IPS-18a (cell line): ENCODE data around the gene UNC50.

Experiments
- H3K27ac ChIP-seq: one replicate; pipeline ENCODE4 v1.5.1; 2013; ENCODE audit warnings: low read length
- H3K27me3 ChIP-seq: one replicate; pipeline ENCODE4 v1.6.1; 2013; ENCODE audit warnings: mild to moderate bottlenecking, low read length; ENCODE audit not compliant: control insufficient read depth, insufficient read depth
- H3K36me3 ChIP-seq: one replicate; pipeline ENCODE4 v1.6.1; 2013; ENCODE audit warnings: low read depth, low read length; ENCODE audit not compliant: control insufficient read depth
- H3K4me1 ChIP-seq: one replicate; pipeline ENCODE4 v1.6.1; 2013; ENCODE audit warnings: low read depth, low read length; ENCODE audit not compliant: control insufficient read depth
- H3K4me3 ChIP-seq: one replicate; pipeline ENCODE4 v1.5.1; 2013; ENCODE audit warnings: low read length
- H3K9ac ChIP-seq: one replicate; pipeline ENCODE4 v1.6.1; 2013; ENCODE audit warnings: mild to moderate bottlenecking, low read length, moderate library complexity
- H3K9me3 ChIP-seq: one replicate; pipeline ENCODE4 v1.6.1; 2013; ENCODE audit warnings: low read depth, low read length; ENCODE audit not compliant: control insufficient read depth

UNC50 gene

GRCh38 chr2:98617149-98617548 is 8.8 kb downstream of the UNC50 start:
- Histone ChIP-seq H3K27ac (no peak overlapping the region), H3K27me3 (no peaks in the 10 kb centered on the region), H3K9ac (no peak overlapping the region), H3K4me3 (no peak overlapping the region), H3K36me3 (peaks cover 52% of the 10 kb centered on the region), H3K9me3 (no peaks in the 10 kb centered on the region), H3K4me1 (no peaks in the 10 kb centered on the region)

- Histone ChIP-seq H3K36me3 (no peaks in the 10 kb centered on the region), H3K9ac (no peak overlapping the region), H3K4me1 (no peaks in the 10 kb centered on the region), H3K4me3 (no peak overlapping the region), H3K27ac (no peak overlapping the region), H3K27me3 (no peaks in the 10 kb centered on the region), H3K9me3 (no peaks in the 10 kb centered on the region)
Measured at GRCh38 chr2:98623657-98624056, 15.3 kb downstream of the UNC50 start.

GRCh38 chr2:98632351-98632750 is 24.0 kb downstream of the UNC50 start:
- H3K27me3 ChIP-seq = no peaks in the 10 kb centered on the region
- H3K4me3 ChIP-seq = no peak overlapping the region
- no peak overlapping the region for H3K27ac ChIP-seq
- H3K4me1 ChIP-seq = peaks cover 3% of the 10 kb centered on the region
- no peak overlapping the region for H3K9ac ChIP-seq
- no peaks in the 10 kb centered on the region for H3K9me3 ChIP-seq
- H3K36me3 ChIP-seq = no peaks in the 10 kb centered on the region

- Histone ChIP-seq H3K4me1 (peaks cover 3% of the 10 kb centered on the region), H3K27me3 (no peaks in the 10 kb centered on the region), H3K9me3 (no peaks in the 10 kb centered on the region), H3K36me3 (no peaks in the 10 kb centered on the region), H3K4me3 (no peak overlapping the region), H3K27ac (no peak overlapping the region), H3K9ac (no peak overlapping the region)
Measured at GRCh38 chr2:98634406-98635092, 26.2 kb downstream of the UNC50 start.

GRCh38 chr2:98637401-98638147 is 29.2 kb downstream of the UNC50 start:
- Histone ChIP-seq H3K27ac (no peak overlapping the region), H3K36me3 (no peaks in the 10 kb centered on the region), H3K4me3 (no peak overlapping the region), H3K9me3 (no peaks in the 10 kb centered on the region), H3K9ac (no peak overlapping the region), H3K27me3 (no peaks in the 10 kb centered on the region), H3K4me1 (peaks cover 3% of the 10 kb centered on the region)

GRCh38 chr2:98643496-98644100 is 35.2 kb downstream of the UNC50 start:
- no peaks in the 10 kb centered on the region for H3K27me3 ChIP-seq
- no peaks in the 10 kb centered on the region for H3K9me3 ChIP-seq
- no peak overlapping the region for H3K4me3 ChIP-seq
- no peak overlapping the region for H3K9ac ChIP-seq
- H3K27ac ChIP-seq = no peak overlapping the region
- peaks cover 12% of the 10 kb centered on the region for H3K4me1 ChIP-seq
- H3K36me3 ChIP-seq = no peaks in the 10 kb centered on the region

GRCh38 chr2:98647636-98648035 is 39.2 kb downstream of the UNC50 start:
- Histone ChIP-seq H3K9me3 (no peaks in the 10 kb centered on the region), H3K27ac (no peak overlapping the region), H3K36me3 (no peaks in the 10 kb centered on the region), H3K4me1 (peaks cover 12% of the 10 kb centered on the region), H3K27me3 (no peaks in the 10 kb centered on the region), H3K4me3 (no peak overlapping the region), H3K9ac (no peak overlapping the region)

GRCh38 chr2:98648451-98648850 is 40.1 kb downstream of the UNC50 start:
- H3K36me3 ChIP-seq = no peaks in the 10 kb centered on the region
- H3K9me3 ChIP-seq = no peaks in the 10 kb centered on the region
- H3K4me3 ChIP-seq = no peak overlapping the region
- H3K27ac ChIP-seq = no peak overlapping the region
- H3K9ac ChIP-seq = no peak overlapping the region
- H3K4me1 ChIP-seq = peaks cover 12% of the 10 kb centered on the region
- H3K27me3 ChIP-seq = no peaks in the 10 kb centered on the region

GRCh38 chr2:98649135-98649991 is 41.0 kb downstream of the UNC50 start:
- H3K36me3 ChIP-seq = no peaks in the 10 kb centered on the region
- peaks cover 8% of the 10 kb centered on the region for H3K4me1 ChIP-seq
- H3K9me3 ChIP-seq = no peaks in the 10 kb centered on the region
- H3K9ac ChIP-seq = no peak overlapping the region
- H3K4me3 ChIP-seq = no peak overlapping the region
- no peak overlapping the region for H3K27ac ChIP-seq
- H3K27me3 ChIP-seq = no peaks in the 10 kb centered on the region

- H3K36me3 ChIP-seq = no peaks in the 10 kb centered on the region
Measured at GRCh38 chr2:98649992-98650375, 41.6 kb downstream of the UNC50 start.

GRCh38 chr2:98650998-98651397 is 42.6 kb downstream of the UNC50 start:
- no peak overlapping the region for H3K4me3 ChIP-seq
- H3K9me3 ChIP-seq = no peaks in the 10 kb centered on the region
- no peaks in the 10 kb centered on the region for H3K36me3 ChIP-seq
- H3K27ac ChIP-seq = no peak overlapping the region
- H3K9ac ChIP-seq = no peak overlapping the region
- no peaks in the 10 kb centered on the region for H3K4me1 ChIP-seq
- no peaks in the 10 kb centered on the region for H3K27me3 ChIP-seq

More at GRCh38 chr2:98649992-98650375, 41.6 kb downstream of the UNC50 start:
- H3K9me3 ChIP-seq = no peaks in the 10 kb centered on the region
- H3K4me1 ChIP-seq = peaks cover 2% of the 10 kb centered on the region
- no peak overlapping the region for H3K4me3 ChIP-seq
- no peak overlapping the region for H3K27ac ChIP-seq
- H3K27me3 ChIP-seq = no peaks in the 10 kb centered on the region
- no peak overlapping the region for H3K9ac ChIP-seq
